GM13976 (cell line): Measurements from ENCODE around the gene ESD.

Experiments used
- DNase-seq: peaks from one replicate; pipeline ENCODE4 v3.0.0; 2012; ENCODE audit warnings: low spot score
- in situ Hi-C: fragments of 300-500 bp; cut with MboI; formaldehyde crosslinking; loops from one replicate; pipeline ENCODE4 v1.12.0; 2022; ENCODE audit warnings: low sequenced_read_pairs, mixed read lengths, inconsistent platforms; ENCODE audit not compliant: unreplicated experiment
- TF ChIP-seq, protein P1 (sequence below): IDR thresholded peaks from 2 replicates; pipeline ENCODE4 v1.5.1; 2012; ENCODE audit warnings: borderline replicate concordance, mild to moderate bottlenecking; ENCODE audit not compliant: insufficient read depth; ENCODE audit errors: extremely low read depth, missing control alignments, control extremely low read depth

The ESD gene

DNA sequence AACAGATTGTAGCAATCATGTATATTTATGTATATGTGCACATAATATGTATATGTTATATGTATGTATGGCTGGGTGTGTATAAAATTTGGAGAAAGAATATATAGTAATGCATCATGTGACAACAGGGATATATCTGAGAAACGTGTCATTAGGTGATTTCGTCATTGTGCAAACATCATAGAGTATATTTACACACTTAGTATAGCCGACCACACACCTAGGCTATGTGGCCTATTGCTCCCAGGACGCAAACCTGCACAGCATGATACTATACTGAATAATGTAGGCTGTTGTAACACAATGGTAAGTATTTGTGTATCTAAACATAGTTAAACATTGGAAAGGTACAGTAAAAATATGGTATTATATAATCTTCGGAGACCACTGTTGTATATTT lies 43.8 kb downstream of the ESD start:
- TF ChIP-seq, protein P1, sequence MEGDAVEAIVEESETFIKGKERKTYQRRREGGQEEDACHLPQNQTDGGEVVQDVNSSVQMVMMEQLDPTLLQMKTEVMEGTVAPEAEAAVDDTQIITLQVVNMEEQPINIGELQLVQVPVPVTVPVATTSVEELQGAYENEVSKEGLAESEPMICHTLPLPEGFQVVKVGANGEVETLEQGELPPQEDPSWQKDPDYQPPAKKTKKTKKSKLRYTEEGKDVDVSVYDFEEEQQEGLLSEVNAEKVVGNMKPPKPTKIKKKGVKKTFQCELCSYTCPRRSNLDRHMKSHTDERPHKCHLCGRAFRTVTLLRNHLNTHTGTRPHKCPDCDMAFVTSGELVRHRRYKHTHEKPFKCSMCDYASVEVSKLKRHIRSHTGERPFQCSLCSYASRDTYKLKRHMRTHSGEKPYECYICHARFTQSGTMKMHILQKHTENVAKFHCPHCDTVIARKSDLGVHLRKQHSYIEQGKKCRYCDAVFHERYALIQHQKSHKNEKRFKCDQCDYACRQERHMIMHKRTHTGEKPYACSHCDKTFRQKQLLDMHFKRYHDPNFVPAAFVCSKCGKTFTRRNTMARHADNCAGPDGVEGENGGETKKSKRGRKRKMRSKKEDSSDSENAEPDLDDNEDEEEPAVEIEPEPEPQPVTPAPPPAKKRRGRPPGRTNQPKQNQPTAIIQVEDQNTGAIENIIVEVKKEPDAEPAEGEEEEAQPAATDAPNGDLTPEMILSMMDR = no peak
- in situ Hi-C loops = no loop called here
- no peak for DNase-seq

DNA sequence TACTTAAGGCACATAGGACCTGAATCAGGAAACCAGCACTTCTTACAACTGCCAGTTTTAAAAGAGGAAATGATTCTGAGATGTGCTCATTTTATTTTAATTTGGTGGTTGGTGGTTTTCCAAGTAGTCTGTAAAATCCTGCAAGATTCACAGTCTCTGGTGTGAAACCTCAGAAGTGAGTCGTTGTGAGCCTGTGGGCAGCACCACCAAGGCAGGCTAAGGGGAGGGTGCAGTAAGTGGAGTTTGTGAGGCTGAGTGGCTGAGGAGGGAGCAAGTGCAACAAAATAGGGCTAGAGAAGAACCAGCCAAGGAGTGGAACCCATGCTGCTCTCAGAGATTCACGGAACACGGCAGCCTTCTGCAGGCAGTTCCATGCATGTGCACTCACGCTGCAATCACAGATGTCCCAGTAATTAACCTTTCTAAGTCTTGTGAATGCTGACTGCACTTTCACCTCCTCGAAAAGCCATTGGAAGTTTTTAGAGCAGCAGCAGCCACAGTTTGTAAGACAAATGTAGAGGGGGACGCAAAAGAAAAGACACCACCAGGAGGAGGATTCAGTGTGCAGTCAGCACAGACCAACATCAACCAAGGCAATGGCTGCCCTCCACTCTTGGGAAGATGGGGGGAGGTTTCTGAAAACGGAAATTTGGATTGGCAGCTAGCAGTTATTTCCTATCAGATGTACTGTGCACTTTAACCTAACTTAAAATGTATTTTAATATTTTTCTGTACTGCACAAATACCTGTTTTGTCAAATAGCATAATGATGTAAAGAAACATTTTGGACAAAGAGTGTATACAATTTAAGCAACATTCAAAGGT lies 44.9 kb downstream of the ESD start:
- DNase-seq = no peak
- in situ Hi-C loops = no loop called here
- TF ChIP-seq, protein P1 = peak; percentile 35

DNA sequence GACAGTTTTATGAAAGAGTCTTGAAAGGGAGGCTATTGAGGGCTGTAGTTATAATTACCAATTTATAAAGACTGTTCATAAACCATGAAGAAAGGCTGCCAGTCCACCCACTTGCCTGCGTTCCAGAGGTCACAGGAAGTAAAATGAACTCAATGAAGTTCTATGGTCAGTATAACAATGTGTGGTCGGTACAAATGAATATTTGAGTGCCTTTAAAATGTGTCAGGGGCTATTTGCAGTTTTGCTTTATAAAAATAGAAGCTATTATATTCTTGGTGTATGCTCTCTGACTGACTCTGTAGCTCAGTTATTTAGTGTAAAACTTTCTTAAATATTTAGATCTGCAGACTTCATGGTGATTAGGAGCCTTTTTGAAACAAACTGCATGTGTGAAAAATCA lies 47.0 kb downstream of the ESD start:
- TF ChIP-seq, protein P1 = no peak
- no peak for DNase-seq
- in situ Hi-C loops = no loop called here

DNA sequence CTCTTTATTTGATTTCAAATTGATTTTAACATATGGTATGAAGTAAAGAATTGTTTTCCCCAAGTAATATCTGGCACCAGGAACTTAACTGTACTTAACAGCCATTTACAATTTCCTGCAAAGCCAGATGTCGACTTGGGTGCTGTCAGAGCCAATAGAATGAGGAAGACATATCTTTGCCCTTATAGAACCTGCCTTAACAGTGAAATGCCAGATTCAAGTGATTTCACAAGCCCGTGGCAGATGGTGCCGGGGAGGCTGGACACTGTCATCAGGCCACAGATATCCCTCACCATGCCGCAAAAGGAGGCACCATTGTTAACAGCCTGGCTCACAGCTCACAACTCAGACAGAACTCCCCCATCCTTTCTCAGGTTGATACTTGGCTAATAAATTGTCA lies 48.7 kb downstream of the ESD start:
- in situ Hi-C loops = no loop called here
- TF ChIP-seq, protein P1 = no peak
- DNase-seq = no peak

DNA sequence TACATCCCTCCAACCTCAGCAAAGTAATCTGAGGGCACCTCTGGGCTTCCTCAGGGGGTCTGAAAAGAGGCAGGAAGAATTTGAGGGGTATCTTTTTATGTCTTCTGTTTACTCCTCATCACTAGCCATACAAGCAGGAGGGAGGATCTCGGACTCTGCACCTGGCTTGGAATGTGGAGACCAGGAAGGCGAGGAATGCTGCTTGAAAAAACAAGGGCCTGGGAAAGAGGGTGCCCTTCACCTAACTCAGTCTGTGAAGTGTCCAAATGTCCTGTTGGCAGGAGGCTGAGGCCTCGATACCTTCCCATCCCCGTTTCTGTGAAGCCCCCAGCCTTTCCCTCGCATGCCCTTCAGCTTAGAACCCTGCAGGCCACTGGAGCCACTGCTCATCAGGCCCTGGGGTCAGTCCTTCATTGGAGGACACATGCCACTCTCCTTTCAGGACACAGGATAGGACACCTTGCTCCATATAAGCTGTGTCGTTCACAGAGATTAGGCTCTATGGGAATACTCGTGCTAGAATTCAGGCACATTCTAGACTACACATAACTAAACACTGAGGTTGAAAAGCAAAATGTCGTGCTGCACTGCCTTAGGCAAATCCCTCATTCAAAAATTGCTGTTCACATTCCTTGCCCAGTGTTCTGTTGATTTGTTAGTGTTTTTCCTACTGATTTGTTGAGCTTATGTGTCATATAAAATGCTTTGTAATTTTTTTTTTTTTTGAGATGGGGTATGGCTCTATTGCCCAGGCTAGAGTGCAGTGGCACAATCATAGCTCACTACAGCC lies 49.7 kb downstream of the ESD start:
- TF ChIP-seq, protein P1 = no peak
- in situ Hi-C loops = no loop called here
- DNase-seq = no peak

DNA sequence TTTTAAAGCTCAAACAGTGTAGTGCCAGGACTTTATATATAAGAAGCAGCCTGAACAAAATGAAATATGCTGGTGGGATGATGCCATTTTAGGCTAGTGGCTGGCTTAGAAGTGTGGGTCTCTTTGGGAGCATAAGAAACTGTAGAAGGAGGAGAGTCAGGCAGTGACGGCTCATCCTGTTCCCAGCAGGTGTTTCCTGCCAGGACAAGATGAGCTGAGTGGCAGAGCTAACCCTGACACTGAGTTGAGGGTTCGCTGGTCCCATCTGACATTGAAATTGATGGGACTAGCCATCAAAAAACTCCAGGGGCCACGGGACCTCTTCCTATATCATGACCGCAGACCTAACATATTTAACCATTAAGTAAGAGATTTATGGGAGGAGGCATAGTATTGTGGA lies 51.3 kb downstream of the ESD start:
- TF ChIP-seq, protein P1 = no peak
- in situ Hi-C loops = no loop called here
- no peak for DNase-seq
